A549 (cell line): ENCODE measurements around the gene KCNAB3. TPM values are rescaled to one million over a fixed set of nuclear protein-coding genes. Genes with fewer than 3 reads are reported as not detected.

Source experiments
- ATAC-seq, 2 experiments: fragments of 200-7000 bp in 1 of 2; fragments of >200 bp in 1 of 2; cut with Nextera tagmentation in 1 of 2; cut with Tn5 transposase in 1 of 2; 3 replicates each; pipeline versions ENCODE4 v1.8.0 to v1.9.1; 2018 to 2020; ENCODE audit warnings: mild to moderate bottlenecking in 1 of 2, moderate library complexity in 1 of 2
- CTCF ChIA-PET: fragments of 300-600 bp; sonication (Branson Sonifier 250); formaldehyde crosslinking; extraction: SDS; loops from one replicate; lab custom pipeline; 2021; ENCODE audit warnings: antibody characterized with exemption, inconsistent platforms; lab: Yijun Ruan, JAX
- POLR2A ChIA-PET: fragments of 350-600 bp; formaldehyde crosslinking; extraction: SDS; loops from one replicate; lab custom pipeline; 2021; ENCODE audit warnings: antibody characterized with exemption, inconsistent platforms; lab: Yijun Ruan, JAX
- DNase-seq, 2 experiments: peaks; one replicate each; pipeline versions ENCODE4 v3.0.0 to v3.0.0-alpha.2; 2011 to 2016; ENCODE audit warnings: low read depth in 1 of 2, low spot score in 1 of 2
- FAIRE-seq: peaks from 2 replicates; lab custom pipeline; 2011; peaks lifted over from hg19 to GRCh38; lab: Jason Lieb, UNC
- H3K27ac ChIP-seq, 2 experiments: fragments of >200 bp; sonication (Bioruptor Twin); formaldehyde crosslinking; 3 replicates each; pipeline ENCODE4 v1.5.1; 2016 to 2017
- H3K4me1 ChIP-seq: fragments of >200 bp; sonication (Bioruptor Twin); formaldehyde crosslinking; 3 replicates; pipeline ENCODE4 v1.6.1; 2016
- H3K4me2 ChIP-seq: fragments of >200 bp; sonication (Bioruptor Twin); formaldehyde crosslinking; 3 replicates; pipeline ENCODE4 v1.6.1; 2016
- H3K4me3 ChIP-seq: fragments of >200 bp; sonication (Bioruptor Twin); formaldehyde crosslinking; 3 replicates; pipeline ENCODE4 v1.5.1; 2016
- H3K9me3 ChIP-seq: fragments of >200 bp; sonication (Bioruptor Twin); formaldehyde crosslinking; 3 replicates; pipeline ENCODE4 v1.6.1; 2016
- CBX8 ChIP-seq: fragments of 200-600 bp; sonication (generic); IDR thresholded peaks from 2 replicates; pipeline ENCODE4 v1.6.1; 2016
- CHD2 ChIP-seq: fragments of 150-350 bp; IDR thresholded peaks from 2 replicates; pipeline ENCODE4 v1.6.1; 2014; ENCODE audit warnings: low read length; ENCODE audit not compliant: partially characterized antibody
- CHD4 ChIP-seq: fragments of 200-600 bp; sonication (generic); IDR thresholded peaks from 2 replicates; pipeline ENCODE4 v1.6.1; 2016; ENCODE audit warnings: antibody characterized with exemption, mild to moderate bottlenecking, borderline replicate concordance
- EHF ChIP-seq: fragments of 250-450 bp; sonication (Bioruptor Pico); IDR thresholded peaks from 2 replicates; pipeline ENCODE4 v1.5.0; 2020; ENCODE audit warnings: mild to moderate bottlenecking
- EP300 ChIP-seq, 2 experiments: fragments of >200 bp; sonication (Bioruptor Twin); formaldehyde crosslinking; IDR thresholded peaks; 2 replicates in 1 of 2; 3 replicates in 1 of 2; pipeline ENCODE4 v1.6.1; 2016 to 2017
- ESRRA ChIP-seq: fragments of 150-350 bp; IDR thresholded peaks from 2 replicates; pipeline ENCODE4 v1.6.1; 2014; ENCODE audit warnings: mild to moderate bottlenecking, low read length, borderline replicate concordance
- FOSB ChIP-seq: fragments of 250-450 bp; sonication (Bioruptor Pico); IDR thresholded peaks from 2 replicates; pipeline ENCODE4 v1.5.0; 2020; ENCODE audit warnings: mild to moderate bottlenecking, moderate library complexity
- FOSL2 ChIP-seq, 2 experiments: fragments of 450-650 bp in 1 of 2; fragments of >200 bp in 1 of 2; sonication (Bioruptor Twin) in 1 of 2; formaldehyde crosslinking; IDR thresholded peaks; 2 replicates each; pipeline versions ENCODE4 v1.5.0 to v1.6.1; 2016 to 2020; ENCODE audit warnings: mild to moderate bottlenecking in 1 of 2, moderate library complexity in 1 of 2
- HDAC2 ChIP-seq: fragments of 200-600 bp; sonication (generic); IDR thresholded peaks from 2 replicates; pipeline ENCODE4 v1.6.1; 2016
- HEYL ChIP-seq: fragments of 250-450 bp; sonication (Bioruptor Pico); IDR thresholded peaks from 2 replicates; pipeline ENCODE4 v1.8.0; 2021; ENCODE audit warnings: mild to moderate bottlenecking, moderate library complexity
- HOXA7 ChIP-seq: fragments of 250-450 bp; sonication (Bioruptor Pico); IDR thresholded peaks from 2 replicates; pipeline ENCODE4 v1.5.0; 2020; ENCODE audit warnings: mild to moderate bottlenecking, moderate library complexity
- HOXB13 ChIP-seq: fragments of 250-450 bp; sonication (Bioruptor Pico); IDR thresholded peaks from 2 replicates; pipeline ENCODE4 v1.5.0; 2020; ENCODE audit warnings: low read depth, mild to moderate bottlenecking, moderate library complexity
- HOXB5 ChIP-seq: fragments of 250-450 bp; sonication (Bioruptor Pico); IDR thresholded peaks from 2 replicates; pipeline ENCODE4 v1.5.0; 2020; ENCODE audit warnings: mild to moderate bottlenecking, moderate library complexity
- JUNB ChIP-seq: fragments of >200 bp; sonication (Bioruptor Twin); formaldehyde crosslinking; IDR thresholded peaks from 2 replicates; pipeline ENCODE4 v1.6.1; 2016
- KDM1A ChIP-seq: fragments of 200-600 bp; sonication (generic); IDR thresholded peaks from 2 replicates; pipeline ENCODE4 v1.6.1; 2016; ENCODE audit warnings: low read depth, mild to moderate bottlenecking
- MAFK ChIP-seq: fragments of 450-650 bp; IDR thresholded peaks from 2 replicates; pipeline ENCODE4 v1.6.1; 2014; ENCODE audit not compliant: partially characterized antibody
- MAZ ChIP-seq: fragments of 150-350 bp; IDR thresholded peaks from 2 replicates; pipeline ENCODE4 v1.6.1; 2014; ENCODE audit warnings: antibody characterized with exemption, low read depth, low read length, borderline replicate concordance
- NPAS2 ChIP-seq: fragments of 250-450 bp; sonication (Bioruptor Pico); IDR thresholded peaks from 2 replicates; pipeline ENCODE4 v1.8.0; 2022; ENCODE audit warnings: mild to moderate bottlenecking, moderate library complexity, borderline replicate concordance
- NR3C1 ChIP-seq: fragments of >200 bp; sonication (Bioruptor Twin); formaldehyde crosslinking; IDR thresholded peaks from 3 replicates; pipeline ENCODE4 v1.6.1; 2017
- PHF8 ChIP-seq: fragments of 200-600 bp; sonication (generic); IDR thresholded peaks from 2 replicates; pipeline ENCODE4 v1.6.1; 2016; ENCODE audit warnings: low read depth, mild to moderate bottlenecking, antibody characterized with exemption, moderate library complexity, borderline replicate concordance
- POLR2AphosphoS2 ChIP-seq: conservative IDR thresholded peaks from 2 replicates; pipeline ENCODE4 v1.6.1; 2012; ENCODE audit warnings: low read length, improper control_type of control experiment, inconsistent platforms
- RAD21 ChIP-seq, 2 experiments: fragments of >200 bp in 1 of 2; sonication (Bioruptor Twin) in 1 of 2; formaldehyde crosslinking in 1 of 2; IDR thresholded peaks in 1 of 2; conservative IDR thresholded peaks in 1 of 2; 2 replicates in 1 of 2; 3 replicates in 1 of 2; pipeline ENCODE4 v1.6.1; 2012 to 2018; ENCODE audit warnings: inconsistent platforms in 1 of 2
- RARB ChIP-seq: fragments of 250-450 bp; sonication (Bioruptor Pico); IDR thresholded peaks from 2 replicates; pipeline ENCODE4 v1.8.0; 2021; ENCODE audit warnings: mild to moderate bottlenecking, moderate library complexity
- RNF2 ChIP-seq: fragments of 200-600 bp; sonication (generic); IDR thresholded peaks from 2 replicates; pipeline ENCODE4 v1.6.1; 2016; ENCODE audit warnings: low read depth, mild to moderate bottlenecking, antibody characterized with exemption, moderate library complexity, borderline replicate concordance
- SMC3 ChIP-seq: fragments of >200 bp; sonication (Bioruptor Twin); formaldehyde crosslinking; IDR thresholded peaks from 3 replicates; pipeline ENCODE4 v1.6.1; 2018; ENCODE audit warnings: inconsistent platforms
- TP53 ChIP-seq: fragments of 250-450 bp; sonication (Bioruptor Pico); IDR thresholded peaks from 2 replicates; pipeline ENCODE4 v1.5.0; 2021; ENCODE audit warnings: mild to moderate bottlenecking, moderate library complexity
- ZC3H11A ChIP-seq: fragments of 450-650 bp; IDR thresholded peaks from 2 replicates; pipeline ENCODE4 v1.6.1; 2014; ENCODE audit warnings: antibody characterized with exemption, mild to moderate bottlenecking
- ZFP36 ChIP-seq: fragments of 450-650 bp; IDR thresholded peaks from 2 replicates; pipeline ENCODE4 v1.6.1; 2014; ENCODE audit warnings: borderline replicate concordance; ENCODE audit not compliant: partially characterized antibody
- ZNF302 ChIP-seq: fragments of 250-450 bp; sonication (Bioruptor Pico); IDR thresholded peaks from 2 replicates; pipeline ENCODE4 v1.9.0; 2021; ENCODE audit warnings: inconsistent platforms, mild to moderate bottlenecking, moderate library complexity
- WGBS: methylation state at CpG from one replicate; pipeline ENCODE4 v1.1.6; 2017; ENCODE audit errors: missing lambda C conversion rate; 5-methylcytosine and 5-hydroxymethylcytosine counted together
- polyA plus RNA-seq, 4 experiments: library from polyadenylated mRNA; depleted of rRNA in 3 of 4; stranded (reverse); fragments of >200 nt; fragmentation: RNase III in 1 of 4; extraction: RNeasy Plus Mini Kit Qiagen cat#74134 plus additional on column Dnase treatment in 1 of 4; gene quantifications; 2 replicates in 3 of 4; 3 replicates in 1 of 4; pipeline ENCODE4 v1.2.3, GENCODE V29; 2011 to 2017
- TF ChIP-seq, protein P1 (sequence below): fragments of 200-600 bp; sonication (generic); IDR thresholded peaks from 2 replicates; pipeline ENCODE4 v1.6.1; 2016; ENCODE audit warnings: antibody characterized with exemption, mild to moderate bottlenecking, moderate library complexity
- TF ChIP-seq, protein P2 (sequence below): IDR thresholded peaks from 2 replicates; pipeline ENCODE4 v1.6.1; 2012
- TF ChIP-seq, protein P3 (sequence below): fragments of >200 bp; sonication (Bioruptor Twin); formaldehyde crosslinking; IDR thresholded peaks from 3 replicates; pipeline ENCODE4 v1.5.1; 2016
- TF ChIP-seq, protein P4 (sequence below): fragments of 450-650 bp; IDR thresholded peaks from 2 replicates; pipeline ENCODE4 v1.6.1; 2014; ENCODE audit warnings: antibody characterized with exemption
- TF ChIP-seq, protein P5 (sequence below): fragments of 250-450 bp; sonication (Bioruptor Pico); IDR thresholded peaks from 2 replicates; pipeline ENCODE4 v1.5.0; 2020; ENCODE audit warnings: low read depth, mild to moderate bottlenecking, moderate library complexity
- TF ChIP-seq, protein P6 (sequence below): fragments of >200 bp; sonication (Bioruptor Twin); formaldehyde crosslinking; IDR thresholded peaks from 3 replicates; pipeline ENCODE4 v1.6.1; 2016

Gene KCNAB3
- polyA plus RNA-seq, 2 of the 4 experiments (the other 2 are of a cell fraction): 2.7 to 3.2 TPM

DNA sequence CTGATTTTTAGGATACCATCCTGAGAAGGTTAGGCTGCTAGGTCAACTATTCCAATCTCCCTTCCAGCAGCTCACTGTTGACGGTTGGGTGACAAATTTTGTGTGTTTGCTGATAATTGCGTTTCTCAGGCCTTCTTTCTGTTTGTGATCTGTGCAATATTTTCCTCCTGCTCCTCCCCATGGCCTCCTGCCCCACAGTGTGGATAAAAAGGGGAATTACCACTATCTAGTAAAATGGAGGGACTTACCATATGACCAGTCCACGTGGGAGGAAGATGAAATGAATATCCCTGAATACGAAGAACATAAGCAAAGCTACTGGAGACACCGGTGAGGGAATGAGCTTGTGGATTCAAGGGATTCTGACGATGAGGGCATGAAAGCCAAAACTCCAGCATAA, 31.9 kb downstream of the KCNAB3 start:
- TF ChIP-seq, protein P1, sequence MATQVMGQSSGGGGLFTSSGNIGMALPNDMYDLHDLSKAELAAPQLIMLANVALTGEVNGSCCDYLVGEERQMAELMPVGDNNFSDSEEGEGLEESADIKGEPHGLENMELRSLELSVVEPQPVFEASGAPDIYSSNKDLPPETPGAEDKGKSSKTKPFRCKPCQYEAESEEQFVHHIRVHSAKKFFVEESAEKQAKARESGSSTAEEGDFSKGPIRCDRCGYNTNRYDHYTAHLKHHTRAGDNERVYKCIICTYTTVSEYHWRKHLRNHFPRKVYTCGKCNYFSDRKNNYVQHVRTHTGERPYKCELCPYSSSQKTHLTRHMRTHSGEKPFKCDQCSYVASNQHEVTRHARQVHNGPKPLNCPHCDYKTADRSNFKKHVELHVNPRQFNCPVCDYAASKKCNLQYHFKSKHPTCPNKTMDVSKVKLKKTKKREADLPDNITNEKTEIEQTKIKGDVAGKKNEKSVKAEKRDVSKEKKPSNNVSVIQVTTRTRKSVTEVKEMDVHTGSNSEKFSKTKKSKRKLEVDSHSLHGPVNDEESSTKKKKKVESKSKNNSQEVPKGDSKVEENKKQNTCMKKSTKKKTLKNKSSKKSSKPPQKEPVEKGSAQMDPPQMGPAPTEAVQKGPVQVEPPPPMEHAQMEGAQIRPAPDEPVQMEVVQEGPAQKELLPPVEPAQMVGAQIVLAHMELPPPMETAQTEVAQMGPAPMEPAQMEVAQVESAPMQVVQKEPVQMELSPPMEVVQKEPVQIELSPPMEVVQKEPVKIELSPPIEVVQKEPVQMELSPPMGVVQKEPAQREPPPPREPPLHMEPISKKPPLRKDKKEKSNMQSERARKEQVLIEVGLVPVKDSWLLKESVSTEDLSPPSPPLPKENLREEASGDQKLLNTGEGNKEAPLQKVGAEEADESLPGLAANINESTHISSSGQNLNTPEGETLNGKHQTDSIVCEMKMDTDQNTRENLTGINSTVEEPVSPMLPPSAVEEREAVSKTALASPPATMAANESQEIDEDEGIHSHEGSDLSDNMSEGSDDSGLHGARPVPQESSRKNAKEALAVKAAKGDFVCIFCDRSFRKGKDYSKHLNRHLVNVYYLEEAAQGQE: no peak
- TF ChIP-seq ZC3H11A (no peak), HOXB13 (CRISPR knock-in tag) (no peak), NR3C1 (no peak), PHF8 (no peak), HDAC2 (no peak), FOSL2 (IDR thresholded peaks at IDR 0.05) (no peak), FOSL2 (CRISPR knock-in tag; IDR thresholded peaks at IDR 0.05) (no peak), SMC3 (peak; percentile 85), HEYL (no peak), CHD2 (no peak), HOXA7 (CRISPR knock-in tag) (no peak), MAFK (no peak), FOSB (CRISPR knock-in tag) (no peak), RARB (CRISPR knock-in tag) (no peak), POLR2AphosphoS2 (no peak), JUNB (no peak), HOXB5 (CRISPR knock-in tag) (no peak), RNF2 (no peak), TP53 (CRISPR knock-in tag) (no peak), ZNF302 (CRISPR knock-in tag) (no peak), RAD21 (conservative IDR thresholded peaks at IDR 0.05 in 1 of 2, IDR thresholded peaks at IDR 0.05 in 1 of 2) (peak; percentile 81 to 88), ZFP36 (no peak), NPAS2 (no peak), EHF (CRISPR knock-in tag) (no peak), KDM1A (no peak), CBX8 (no peak), EP300 (IDR thresholded peaks at IDR 0.05) (no peak), CHD4 (no peak), MAZ (no peak), ESRRA (no peak)
- TF ChIP-seq, protein P2, sequence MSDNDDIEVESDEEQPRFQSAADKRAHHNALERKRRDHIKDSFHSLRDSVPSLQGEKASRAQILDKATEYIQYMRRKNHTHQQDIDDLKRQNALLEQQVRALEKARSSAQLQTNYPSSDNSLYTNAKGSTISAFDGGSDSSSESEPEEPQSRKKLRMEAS: no peak
- TF ChIP-seq, protein P3, sequence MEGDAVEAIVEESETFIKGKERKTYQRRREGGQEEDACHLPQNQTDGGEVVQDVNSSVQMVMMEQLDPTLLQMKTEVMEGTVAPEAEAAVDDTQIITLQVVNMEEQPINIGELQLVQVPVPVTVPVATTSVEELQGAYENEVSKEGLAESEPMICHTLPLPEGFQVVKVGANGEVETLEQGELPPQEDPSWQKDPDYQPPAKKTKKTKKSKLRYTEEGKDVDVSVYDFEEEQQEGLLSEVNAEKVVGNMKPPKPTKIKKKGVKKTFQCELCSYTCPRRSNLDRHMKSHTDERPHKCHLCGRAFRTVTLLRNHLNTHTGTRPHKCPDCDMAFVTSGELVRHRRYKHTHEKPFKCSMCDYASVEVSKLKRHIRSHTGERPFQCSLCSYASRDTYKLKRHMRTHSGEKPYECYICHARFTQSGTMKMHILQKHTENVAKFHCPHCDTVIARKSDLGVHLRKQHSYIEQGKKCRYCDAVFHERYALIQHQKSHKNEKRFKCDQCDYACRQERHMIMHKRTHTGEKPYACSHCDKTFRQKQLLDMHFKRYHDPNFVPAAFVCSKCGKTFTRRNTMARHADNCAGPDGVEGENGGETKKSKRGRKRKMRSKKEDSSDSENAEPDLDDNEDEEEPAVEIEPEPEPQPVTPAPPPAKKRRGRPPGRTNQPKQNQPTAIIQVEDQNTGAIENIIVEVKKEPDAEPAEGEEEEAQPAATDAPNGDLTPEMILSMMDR: peak; percentile 64
- TF ChIP-seq, protein P4, sequence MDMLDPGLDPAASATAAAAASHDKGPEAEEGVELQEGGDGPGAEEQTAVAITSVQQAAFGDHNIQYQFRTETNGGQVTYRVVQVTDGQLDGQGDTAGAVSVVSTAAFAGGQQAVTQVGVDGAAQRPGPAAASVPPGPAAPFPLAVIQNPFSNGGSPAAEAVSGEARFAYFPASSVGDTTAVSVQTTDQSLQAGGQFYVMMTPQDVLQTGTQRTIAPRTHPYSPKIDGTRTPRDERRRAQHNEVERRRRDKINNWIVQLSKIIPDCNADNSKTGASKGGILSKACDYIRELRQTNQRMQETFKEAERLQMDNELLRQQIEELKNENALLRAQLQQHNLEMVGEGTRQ: peak; percentile 60
- TF ChIP-seq, protein P5, sequence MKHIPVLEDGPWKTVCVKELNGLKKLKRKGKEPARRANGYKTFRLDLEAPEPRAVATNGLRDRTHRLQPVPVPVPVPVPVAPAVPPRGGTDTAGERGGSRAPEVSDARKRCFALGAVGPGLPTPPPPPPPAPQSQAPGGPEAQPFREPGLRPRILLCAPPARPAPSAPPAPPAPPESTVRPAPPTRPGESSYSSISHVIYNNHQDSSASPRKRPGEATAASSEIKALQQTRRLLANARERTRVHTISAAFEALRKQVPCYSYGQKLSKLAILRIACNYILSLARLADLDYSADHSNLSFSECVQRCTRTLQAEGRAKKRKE (CRISPR knock-in tag): no peak
- TF ChIP-seq, protein P6, sequence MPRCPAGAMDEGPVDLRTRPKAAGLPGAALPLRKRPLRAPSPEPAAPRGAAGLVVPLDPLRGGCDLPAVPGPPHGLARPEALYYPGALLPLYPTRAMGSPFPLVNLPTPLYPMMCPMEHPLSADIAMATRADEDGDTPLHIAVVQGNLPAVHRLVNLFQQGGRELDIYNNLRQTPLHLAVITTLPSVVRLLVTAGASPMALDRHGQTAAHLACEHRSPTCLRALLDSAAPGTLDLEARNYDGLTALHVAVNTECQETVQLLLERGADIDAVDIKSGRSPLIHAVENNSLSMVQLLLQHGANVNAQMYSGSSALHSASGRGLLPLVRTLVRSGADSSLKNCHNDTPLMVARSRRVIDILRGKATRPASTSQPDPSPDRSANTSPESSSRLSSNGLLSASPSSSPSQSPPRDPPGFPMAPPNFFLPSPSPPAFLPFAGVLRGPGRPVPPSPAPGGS: no peak
- no peak overlapping the region for H3K4me2 ChIP-seq
- H3K4me3 ChIP-seq: no peak overlapping the region
- ChIA-PET CTCF (interaction anchor here (0.7 to 15.1 kb wide), 35 partner anchors 8 to 173 kb away, joined by 3 to 339 read pairs (median 4); partner anchors contain the start of genes CHD3, CNTROB, CYB5D1 and KDM6B), POLR2A (interaction anchor here (1.4 kb wide), 1 partner anchor 41 kb away, joined by 5 read pairs; the partner anchor contains the start of gene NAA38)
- H3K9me3 ChIP-seq: no peaks in the 10 kb centered on the region
- FAIRE-seq: peak; percentile 67
- H3K4me1 ChIP-seq: no peaks in the 10 kb centered on the region
- peak; percentile 87 to 92 for ATAC-seq
- DNase-seq: peak; percentile 55 to 72
- H3K27ac ChIP-seq: no peak overlapping the region
- 61% methylated on average over 6 of the region's 6 CpGs for WGBS
